Brain microvascular endothelial cell (primary cell): ENCODE results near the gene CHMP4A.
A peak's percentile ranks its signal among the peaks of the same experiment; 100 is the strongest.

Experiments used
- DNase-seq: peaks from one replicate; pipeline ENCODE4 v3.0.0-alpha.2; 2020
- H3K27ac ChIP-seq: fragments of 250-450 bp; sonication (Bioruptor Pico); 2 replicates; pipeline ENCODE4 v1.5.1; 2020; ENCODE audit warnings: mild to moderate bottlenecking, moderate library complexity
- H3K27me3 ChIP-seq: fragments of 250-450 bp; sonication (Bioruptor Pico); replicated peaks from 2 replicates; pipeline ENCODE4 v1.5.1; 2020; ENCODE audit warnings: mild to moderate bottlenecking
- H3K36me3 ChIP-seq: fragments of 250-450 bp; sonication (Bioruptor Pico); replicated peaks from 2 replicates; pipeline ENCODE4 v1.5.1; 2020; ENCODE audit warnings: mild to moderate bottlenecking
- H3K4me3 ChIP-seq: 2 replicates; pipeline ENCODE4 v1.5.1; 2011; ENCODE audit warnings: low read depth, mild to moderate bottlenecking, control low read depth, low read length, moderate library complexity
- in situ Hi-C: cut with HindIII; loops from 2 replicates; pipeline ENCODE4 v1.10.0; 2017; ENCODE audit warnings: low sequenced_read_pairs, low pct_ligation_motif_present
- TF ChIP-seq, protein P1 (sequence below): IDR thresholded peaks from 2 replicates; pipeline ENCODE4 v1.5.1; 2011; ENCODE audit warnings: low read depth, mild to moderate bottlenecking, moderate library complexity, low read length, control low read depth, inconsistent platforms; ENCODE audit errors: missing control alignments

CHMP4A gene

DNA sequence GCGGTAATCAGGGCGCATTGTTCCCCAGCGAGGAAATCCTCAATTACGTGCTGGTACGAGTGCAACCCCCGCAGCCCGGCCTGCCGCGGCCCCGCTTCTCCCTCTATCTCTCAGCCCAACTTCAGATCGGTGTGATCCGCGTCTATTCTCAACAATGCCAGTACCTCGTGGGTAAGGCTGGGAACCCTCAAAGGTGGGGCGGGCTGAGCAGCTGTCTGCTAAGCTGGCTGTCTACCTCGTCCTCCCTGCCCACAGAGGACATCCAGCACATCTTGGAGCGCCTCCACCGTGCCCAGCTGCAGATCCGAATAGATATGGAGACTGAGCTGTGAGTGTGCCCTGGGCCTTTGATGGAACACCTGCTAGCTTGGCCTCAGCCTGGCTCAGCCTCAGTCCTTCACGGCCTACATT lies 40.4 kb downstream of the CHMP4A start:
- H3K4me3 ChIP-seq, result peak overlapping the region; percentile 64
- H3K27me3 ChIP-seq, result no peaks in the 10 kb centered on the region
- TF ChIP-seq, protein P1, sequence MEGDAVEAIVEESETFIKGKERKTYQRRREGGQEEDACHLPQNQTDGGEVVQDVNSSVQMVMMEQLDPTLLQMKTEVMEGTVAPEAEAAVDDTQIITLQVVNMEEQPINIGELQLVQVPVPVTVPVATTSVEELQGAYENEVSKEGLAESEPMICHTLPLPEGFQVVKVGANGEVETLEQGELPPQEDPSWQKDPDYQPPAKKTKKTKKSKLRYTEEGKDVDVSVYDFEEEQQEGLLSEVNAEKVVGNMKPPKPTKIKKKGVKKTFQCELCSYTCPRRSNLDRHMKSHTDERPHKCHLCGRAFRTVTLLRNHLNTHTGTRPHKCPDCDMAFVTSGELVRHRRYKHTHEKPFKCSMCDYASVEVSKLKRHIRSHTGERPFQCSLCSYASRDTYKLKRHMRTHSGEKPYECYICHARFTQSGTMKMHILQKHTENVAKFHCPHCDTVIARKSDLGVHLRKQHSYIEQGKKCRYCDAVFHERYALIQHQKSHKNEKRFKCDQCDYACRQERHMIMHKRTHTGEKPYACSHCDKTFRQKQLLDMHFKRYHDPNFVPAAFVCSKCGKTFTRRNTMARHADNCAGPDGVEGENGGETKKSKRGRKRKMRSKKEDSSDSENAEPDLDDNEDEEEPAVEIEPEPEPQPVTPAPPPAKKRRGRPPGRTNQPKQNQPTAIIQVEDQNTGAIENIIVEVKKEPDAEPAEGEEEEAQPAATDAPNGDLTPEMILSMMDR, result no peak
- in situ Hi-C loops, result no loop called here
- no peak overlapping the region for H3K27ac ChIP-seq
- peaks cover 14% of the 10 kb centered on the region for H3K36me3 ChIP-seq
- no peak for DNase-seq

DNA sequence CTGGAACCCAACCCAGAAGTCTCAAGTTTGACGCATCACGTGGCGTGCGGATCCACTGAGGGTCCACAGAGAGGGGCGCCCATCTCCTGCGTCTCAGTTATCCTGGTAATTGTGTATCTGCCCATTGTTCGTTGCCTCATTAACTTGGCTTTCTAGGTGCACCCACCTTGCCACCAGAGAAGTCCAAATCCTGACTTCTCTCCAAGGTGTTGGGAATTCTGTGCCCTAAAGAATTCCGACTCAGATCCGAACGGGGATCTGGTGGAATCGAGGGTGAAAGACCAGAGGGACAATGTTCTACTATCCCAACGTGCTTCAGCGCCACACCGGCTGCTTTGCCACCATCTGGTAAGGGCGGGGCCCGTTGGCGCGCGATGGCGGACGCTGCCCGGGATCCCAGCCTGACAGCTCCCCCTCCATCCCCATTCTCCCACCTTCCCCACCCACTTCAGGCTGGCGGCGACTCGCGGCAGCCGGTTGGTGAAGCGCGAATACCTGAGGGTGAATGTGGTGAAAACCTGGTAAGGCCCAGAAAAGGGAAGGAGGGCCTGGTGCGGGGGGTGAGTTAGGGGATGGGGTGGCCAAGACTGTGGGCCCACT lies 40.9 kb downstream of the CHMP4A start:
- Histone ChIP-seq H3K27ac (no peak overlapping the region), H3K36me3 (peaks cover 16% of the 10 kb centered on the region), H3K27me3 (no peaks in the 10 kb centered on the region), H3K4me3 (peak overlapping the region; percentile 64)
- no peak for DNase-seq
- in situ Hi-C loops, result no loop called here
- TF ChIP-seq, protein P1, result no peak

DNA sequence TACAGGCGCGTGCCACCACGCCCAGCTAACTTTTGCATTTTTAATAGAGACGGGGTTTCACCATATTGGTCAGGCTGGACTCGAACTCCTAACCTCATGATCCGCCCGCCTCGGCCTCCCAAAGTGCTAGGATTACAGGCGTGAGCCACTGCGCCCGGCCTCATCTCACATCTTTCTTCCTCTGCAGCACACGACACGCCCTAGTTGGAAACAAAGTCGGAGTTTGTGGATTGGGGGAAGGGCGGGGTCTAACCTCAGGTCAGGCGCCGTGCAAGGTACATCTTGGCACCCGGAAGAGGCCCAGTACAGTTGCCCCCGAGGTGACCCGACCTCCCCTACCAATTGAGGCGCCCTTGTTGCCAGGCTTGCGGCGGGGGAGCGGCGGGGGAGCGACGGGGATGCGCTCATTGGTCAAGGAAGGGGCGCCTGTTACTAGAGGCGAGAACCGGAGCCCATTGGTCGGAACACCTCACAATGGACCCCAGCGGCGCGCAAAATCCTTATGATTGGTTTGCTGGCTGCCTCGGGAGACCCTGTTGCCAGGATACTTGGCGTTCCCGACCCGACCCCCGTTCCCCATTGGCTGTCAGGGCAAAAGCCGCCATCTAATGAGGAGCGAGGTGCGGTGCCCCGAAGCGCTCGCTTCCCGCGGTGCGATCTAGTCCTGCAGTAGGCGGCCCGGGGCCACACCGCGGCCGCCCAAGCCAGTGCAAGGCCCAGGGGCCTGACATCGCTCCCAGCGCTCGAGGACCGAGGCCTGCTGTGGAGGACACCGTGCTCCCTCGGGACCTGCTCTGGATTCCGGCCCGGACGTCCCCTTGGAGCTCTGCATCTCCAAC lies 41.6 kb downstream of the CHMP4A start, which contains the start of gene REC8:
TSS of gene REC8 (plus strand) at position 659 of the 839 bp plus-strand sequence. CDS start 473 bp downstream, outside the sequence.
- H3K36me3 ChIP-seq, result peaks cover 16% of the 10 kb centered on the region
- peak; percentile 71 for DNase-seq
- in situ Hi-C loops, result no loop called here
- H3K27ac ChIP-seq, result no peak within 1 kb of the TSS
- H3K4me3 ChIP-seq, result peak within 1 kb of the TSS; percentile 64
- TF ChIP-seq, protein P1, result no peak
- H3K27me3 ChIP-seq, result no peaks in the 10 kb centered on the region

DNA sequence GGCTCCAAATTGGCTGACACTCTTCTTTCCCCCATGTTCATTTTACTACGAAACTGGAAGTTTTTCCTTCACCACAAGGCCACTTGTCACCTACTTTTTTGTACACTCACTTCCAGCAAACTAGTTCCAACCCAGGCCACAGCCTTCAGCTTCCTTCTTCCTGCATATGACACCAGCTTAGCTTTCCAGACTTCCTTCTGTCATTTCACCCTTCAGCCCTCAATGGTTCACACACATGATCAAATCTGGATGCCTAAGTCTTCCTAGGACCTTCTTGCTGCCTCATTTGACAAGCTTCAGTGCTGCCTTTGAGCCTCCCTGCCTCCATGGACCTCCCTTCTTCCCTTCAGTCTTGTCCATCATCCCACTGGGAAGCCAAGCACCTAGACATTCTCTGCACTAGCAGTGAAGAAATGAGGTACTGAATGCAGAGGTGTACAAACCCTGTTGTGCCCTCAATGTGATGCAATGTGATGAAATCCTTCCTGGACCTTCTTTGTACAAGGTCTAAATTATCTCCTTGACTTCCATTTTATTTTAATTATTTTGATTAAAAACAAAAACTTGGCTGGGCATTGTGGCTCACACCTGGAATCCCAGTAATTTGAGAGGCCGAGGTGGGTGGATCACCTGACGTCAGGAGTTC lies 45.7 kb downstream of the CHMP4A start:
- H3K27ac ChIP-seq, result no peak overlapping the region
- in situ Hi-C loops, result no loop called here
- peaks cover 51% of the 10 kb centered on the region for H3K36me3 ChIP-seq
- DNase-seq, result no peak
- no peaks in the 10 kb centered on the region for H3K27me3 ChIP-seq
- TF ChIP-seq, protein P1, result no peak
- no peak overlapping the region for H3K4me3 ChIP-seq

DNA sequence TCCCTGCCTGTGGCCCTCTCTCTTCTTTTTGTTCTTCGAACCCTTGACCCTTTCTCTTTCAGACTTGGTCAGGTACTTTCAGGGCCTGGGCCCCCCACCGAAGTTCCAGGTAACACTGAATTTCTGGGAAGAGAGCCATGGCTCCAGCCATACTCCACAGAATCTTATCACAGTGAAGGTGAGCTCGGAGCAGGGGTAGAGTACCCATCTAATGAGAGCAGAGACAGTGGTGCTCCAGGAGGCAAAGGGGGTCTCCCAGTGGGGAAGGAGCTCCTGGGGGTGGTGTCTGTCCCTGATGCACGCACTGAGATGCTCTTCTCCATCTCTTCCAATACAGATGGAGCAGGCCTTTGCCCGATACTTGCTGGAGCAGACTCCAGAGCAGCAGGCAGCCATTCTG lies 47.5 kb downstream of the CHMP4A start:
- DNase-seq, result no peak
- Histone ChIP-seq H3K27me3 (no peaks in the 10 kb centered on the region), H3K4me3 (no peak overlapping the region), H3K27ac (no peak overlapping the region), H3K36me3 (peaks cover 51% of the 10 kb centered on the region)
- in situ Hi-C loops, result no loop called here
- TF ChIP-seq, protein P1, result no peak
